Muscle of arm (tissue), 12 donors: ENCODE measurements around the gene IL16. TPM values are rescaled to one million over a fixed set of nuclear protein-coding genes. Genes with fewer than 3 reads are reported as not detected.
A peak's percentile ranks its signal among the peaks of the same experiment; 100 is the strongest.
"Not testable (repeated sequence)": the region's sequence is repeated elsewhere in the genome, so short reads cannot be mapped to it uniquely, and the experiment has no call there.

Source experiments
- DNase-seq: peaks from one replicate; pipeline ENCODE4 v3.0.0-alpha.2; 2013
- polyA plus RNA-seq, 12 donors: library from polyadenylated mRNA; unstranded; fragments of 120-200 nt; gene quantifications; one replicate each; pipeline ENCODE4 v1.2.1, GENCODE V29; 2013; ENCODE audit not compliant: insufficient read length in 12 of 12

The IL16 gene
- polyA plus RNA-seq, 12 donors: 5.5 to 19.8 (median 7.6) TPM; not detected in 1

DNA sequence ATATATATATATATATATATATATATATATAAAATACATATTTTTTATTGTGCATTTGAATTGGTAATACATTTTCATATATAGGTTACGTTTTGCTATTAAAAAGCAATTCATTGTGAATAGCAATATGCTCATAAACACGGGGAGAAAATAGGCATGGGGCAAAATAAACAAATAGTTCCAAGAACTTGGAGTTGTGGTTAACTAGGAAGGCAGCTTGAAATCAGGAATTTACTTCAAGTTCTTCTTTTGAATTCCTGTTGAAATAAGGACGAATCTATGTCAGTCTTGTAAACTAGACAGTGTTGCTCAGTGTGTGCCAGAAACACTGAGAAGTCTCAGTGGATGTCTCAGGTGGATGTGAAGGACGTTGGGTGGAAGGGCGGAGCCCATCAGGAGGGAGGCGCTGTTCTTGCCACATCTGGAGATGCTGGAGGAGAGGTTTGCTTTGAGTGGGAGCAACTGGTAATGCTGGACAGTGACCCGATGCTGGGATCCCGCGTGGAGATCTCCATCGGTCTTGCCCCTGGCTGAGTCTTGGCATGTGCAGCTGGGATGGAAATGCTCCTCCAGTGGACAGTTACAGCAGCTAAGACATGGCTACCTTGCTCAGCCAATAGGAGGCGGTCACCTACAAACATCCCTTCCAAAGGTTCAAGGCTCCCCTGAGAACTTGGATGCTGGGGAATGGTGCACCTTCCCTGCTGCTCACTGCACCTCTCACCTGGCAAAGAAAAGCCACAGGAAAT, 2.5 kb downstream of the IL16 start:
- DNase-seq: no peak

DNA sequence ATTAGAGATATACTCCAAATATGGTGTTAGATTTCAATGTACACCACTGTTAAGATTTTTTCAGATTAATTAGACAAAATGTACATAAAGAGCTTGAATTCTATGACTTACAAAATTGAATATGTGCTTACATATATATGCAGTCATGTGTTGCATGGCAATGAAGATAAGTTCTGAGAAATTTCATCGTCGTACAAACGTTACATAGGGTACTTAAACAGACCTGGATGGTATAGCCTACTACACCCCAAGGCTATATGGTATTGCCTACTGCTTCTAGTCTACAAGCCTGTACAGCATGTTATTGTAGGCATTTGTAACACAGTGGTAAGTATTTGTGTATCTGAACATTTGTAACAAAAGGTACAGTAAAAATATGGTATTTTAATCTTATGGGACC, 9.3 kb downstream of the IL16 start:
- no peak for DNase-seq

DNA sequence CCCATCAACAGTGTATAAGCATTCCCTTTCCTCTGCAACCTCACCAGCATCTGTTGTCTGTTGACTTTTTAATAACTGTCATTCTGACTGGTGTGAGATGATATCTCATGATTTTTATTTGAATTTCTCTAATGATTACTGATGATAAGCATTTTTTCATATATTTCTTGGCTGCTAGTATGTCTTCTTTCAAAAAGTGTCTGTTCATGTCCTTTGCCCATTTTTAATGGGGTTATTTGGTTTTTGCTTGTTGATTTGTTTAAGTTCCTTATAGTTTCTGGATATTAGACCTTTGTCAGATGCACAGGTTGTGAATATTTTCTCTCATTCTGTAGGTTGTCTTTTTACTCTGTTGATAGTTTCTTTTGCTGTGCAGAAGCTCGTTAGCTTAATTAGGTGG, 11.3 kb downstream of the IL16 start:
- DNase-seq: not testable (repeated sequence)

DNA sequence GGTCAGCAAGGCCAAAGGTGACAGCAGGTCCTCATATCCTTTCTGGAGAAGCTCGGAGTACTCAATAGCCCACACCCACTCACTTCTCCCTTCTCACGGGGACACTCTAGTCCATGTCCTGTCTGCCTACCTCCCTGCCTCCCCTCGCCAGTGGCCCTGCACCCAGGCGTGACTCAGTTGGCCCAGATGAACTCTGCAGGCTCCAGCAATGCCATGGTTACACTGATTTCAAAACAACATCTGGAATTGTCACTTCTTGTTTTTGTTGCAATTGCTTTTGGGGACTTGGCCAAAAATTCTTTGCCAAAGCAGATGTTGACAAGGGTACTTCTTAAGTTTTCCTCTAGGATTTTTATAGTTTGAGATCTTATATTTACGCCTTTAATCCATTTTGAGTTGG, 13.0 kb downstream of the IL16 start:
- DNase-seq: no peak

DNA sequence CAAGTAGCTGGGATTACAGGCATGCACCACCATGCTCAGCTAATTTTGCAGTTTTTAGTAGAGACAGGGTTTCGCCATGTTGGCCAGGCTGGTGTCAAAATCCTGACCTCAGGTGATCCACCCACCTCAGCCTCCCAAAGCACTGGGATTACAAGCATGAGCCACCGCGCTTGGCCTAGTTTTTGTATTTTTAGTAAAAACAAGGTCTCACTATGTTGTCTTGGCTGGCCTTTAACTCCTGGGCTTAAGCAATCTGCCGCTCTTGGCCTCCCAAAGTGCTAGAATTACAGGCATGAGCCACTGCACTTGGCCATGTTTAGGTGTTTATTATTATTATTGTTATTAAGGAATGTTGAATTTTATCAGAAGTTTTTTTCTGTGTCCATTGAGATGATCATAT, 14.7 kb downstream of the IL16 start:
- no peak for DNase-seq

DNA sequence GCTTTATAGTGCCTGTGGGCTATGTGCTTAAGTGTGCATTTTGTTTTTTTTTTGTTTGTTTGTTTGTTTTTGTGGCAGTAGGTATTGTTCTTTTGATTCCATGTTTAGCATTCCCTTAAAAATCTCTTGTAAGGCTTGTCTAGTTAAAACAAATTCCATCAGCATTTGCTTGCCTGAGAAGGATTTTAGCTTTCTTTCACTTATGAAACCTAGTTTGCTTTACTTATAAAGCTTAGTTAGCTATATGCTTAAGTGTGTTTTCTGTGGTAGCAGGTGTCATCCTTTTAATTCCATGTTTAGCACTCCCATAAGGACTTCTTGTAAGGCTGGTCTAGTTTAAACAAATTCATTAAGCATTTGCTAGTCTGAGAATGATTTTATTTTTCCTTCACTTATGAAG, 17.3 kb downstream of the IL16 start:
- no peak for DNase-seq

DNA sequence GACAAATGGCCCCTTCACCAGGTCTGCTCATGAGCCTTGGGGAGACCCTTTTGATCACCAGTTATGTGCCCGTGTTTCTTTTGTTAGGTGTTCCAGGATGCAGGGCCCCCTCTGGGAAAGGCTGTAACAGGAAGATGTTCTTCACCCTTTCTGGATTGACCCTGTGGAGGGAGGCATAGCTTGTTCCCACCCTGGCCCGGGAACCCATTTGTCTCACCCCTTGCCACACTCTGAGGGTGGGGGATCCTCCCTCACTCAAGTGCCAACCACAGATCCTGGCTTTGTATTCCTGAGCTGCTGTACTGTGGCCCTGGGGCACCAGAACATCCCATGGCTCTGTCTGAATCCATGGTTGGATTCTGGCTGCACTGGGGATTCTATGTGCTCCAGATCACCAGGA, 18.9 kb downstream of the IL16 start:
- no peak for DNase-seq

DNA sequence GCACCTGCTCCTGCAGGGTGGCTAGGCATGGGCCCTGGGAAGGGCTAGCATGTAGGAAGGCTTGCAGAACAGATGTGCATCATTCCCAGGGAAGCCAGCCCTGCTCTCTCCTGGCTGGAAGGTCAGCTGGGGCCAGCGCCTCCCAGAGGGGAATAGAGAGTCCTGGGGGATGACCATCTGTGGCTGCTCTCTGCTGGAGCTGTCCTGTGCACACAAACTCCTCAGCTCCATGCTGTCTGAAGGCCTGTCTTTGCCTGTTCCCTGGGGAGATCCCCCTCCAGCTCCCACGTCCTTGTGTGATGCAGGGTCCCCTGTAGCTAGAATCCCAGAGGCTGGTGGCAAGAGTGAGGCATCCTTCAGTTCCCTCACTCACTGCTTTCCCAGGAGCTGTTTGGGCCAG, 19.3 kb downstream of the IL16 start:
- DNase-seq: no peak

DNA sequence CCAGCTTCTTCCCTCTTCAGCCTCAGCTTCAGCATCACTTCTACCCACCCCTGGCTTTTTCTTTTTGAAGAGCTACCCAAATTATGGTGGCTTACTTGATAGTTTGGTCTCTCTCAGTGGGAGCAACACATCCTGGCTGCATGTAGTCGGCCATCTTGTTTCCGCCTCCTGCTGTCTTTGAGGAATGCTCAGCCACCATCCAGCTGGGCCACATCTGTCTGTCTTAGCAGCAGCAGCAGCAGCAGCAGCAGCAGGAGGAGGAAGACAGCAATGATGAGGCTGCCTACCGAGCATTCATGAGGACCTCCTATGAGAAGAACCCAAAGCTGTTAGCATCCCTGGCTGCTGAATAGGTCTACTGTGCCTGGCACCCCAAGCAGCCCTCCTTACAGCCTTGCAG, 19.7 kb downstream of the IL16 start:
- DNase-seq: no peak

DNA sequence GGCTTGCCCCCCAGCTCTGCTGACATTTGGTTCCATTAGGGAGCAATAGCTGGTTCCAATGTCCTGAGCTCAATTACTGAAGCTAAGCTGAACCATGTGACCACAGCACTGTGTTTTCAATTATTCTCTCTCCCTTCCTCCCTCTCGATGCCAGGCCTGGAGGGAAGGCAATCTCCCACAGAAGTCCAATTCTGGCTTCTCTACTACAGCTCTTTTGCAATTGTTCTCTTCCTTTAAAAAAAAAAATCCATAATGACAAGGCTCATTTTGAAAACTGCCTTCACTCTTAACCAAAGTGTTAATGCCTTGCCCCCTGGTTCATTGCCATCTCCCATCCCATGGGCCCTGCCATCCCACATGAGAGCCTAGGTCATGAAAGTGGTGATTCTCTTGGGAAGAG, 24.8 kb downstream of the IL16 start:
- DNase-seq: no peak

DNA sequence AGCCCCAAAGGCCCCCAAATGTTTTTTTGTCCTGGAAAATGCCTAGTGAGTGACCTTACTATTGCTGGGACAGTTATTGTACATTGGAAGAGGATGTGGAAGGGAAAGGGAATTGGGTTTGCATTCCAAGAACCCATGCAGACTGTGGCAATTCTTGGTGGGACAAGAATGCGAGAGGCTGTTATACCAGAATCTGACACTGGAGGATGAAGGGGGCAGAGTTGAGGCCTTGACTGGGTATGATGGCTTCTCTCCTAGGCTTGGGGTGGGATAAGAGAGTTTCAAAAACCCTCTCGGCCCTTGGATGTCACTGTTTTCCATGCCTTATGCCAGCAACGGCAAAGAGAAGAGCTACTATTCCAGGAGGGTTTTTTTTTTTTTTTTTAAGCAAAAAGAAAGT, 25.3 kb downstream of the IL16 start:
- no peak for DNase-seq

DNA sequence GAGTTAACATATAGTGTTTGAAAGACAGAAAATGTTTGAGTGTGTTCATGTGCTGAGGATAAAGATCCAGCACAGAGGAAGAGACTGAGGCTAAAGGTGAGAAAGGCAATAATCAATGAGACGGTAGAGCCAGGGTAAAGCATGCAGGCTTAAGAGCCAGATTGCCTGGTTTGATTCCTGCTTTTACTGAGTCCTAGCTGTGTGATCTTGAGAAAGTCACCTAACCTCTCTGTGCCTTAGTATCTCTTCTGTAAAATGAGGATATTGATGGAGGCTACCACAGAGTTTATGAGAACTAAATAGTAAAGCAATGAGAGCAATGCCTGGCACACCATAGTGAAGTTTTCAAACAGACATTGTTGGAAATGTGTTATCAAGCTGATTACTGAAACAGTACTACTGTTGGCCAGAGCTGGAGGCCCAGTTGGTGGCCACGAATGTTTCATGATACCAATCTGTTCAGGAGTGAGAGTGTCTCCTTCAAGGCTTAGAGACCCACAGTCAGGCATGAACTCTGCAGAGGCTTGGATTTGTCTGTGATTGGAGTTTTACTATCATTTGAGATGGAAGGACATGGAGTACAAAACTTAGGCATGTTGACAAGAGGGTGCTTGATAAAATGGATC, 26.8 kb downstream of the IL16 start:
- DNase-seq: no peak

DNA sequence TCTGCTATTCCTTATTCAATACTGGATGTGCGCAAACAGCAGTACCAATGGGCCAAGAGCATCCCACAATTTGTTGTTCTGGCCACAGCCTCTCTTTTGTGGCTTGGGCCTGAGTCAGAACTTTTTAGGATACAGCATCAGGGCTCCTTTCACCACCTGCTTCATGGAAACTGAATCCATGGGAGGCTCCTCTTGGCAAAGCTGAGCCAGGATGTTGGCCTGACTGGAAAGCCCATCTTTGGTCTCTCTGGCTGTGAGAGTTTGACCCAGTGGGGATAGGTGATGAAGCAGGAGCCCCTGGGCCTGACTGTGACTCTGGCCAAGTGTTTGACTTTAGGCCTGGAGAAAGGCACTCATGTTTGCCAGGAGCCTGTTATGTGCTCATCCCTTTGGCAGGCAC, 27.6 kb downstream of the IL16 start:
- DNase-seq: no peak

DNA sequence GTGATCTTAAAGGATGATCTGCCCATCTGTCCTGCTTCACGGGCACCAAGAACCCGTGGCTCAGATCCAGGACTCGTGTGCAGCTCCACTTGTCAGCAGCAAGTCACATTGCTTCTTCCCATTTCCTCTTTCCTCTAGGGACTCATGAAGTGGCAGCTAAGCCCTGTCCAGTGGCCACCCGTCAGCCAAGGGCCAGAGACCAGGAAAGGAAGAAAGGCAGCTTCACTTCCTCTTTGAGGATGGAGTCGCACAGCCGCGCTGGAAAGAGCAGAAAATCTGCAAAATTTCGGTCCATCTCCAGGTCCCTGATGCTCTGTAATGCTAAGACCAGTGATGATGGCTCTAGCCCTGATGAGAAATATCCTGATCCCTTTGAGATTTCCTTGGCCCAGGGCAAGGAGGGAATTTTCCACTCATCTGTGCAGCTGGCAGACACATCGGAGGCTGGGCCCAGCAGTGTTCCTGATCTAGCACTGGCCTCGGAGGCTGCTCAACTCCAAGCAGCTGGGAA, 28.5 kb downstream of the IL16 start:
- peak; percentile 25 for DNase-seq

DNA sequence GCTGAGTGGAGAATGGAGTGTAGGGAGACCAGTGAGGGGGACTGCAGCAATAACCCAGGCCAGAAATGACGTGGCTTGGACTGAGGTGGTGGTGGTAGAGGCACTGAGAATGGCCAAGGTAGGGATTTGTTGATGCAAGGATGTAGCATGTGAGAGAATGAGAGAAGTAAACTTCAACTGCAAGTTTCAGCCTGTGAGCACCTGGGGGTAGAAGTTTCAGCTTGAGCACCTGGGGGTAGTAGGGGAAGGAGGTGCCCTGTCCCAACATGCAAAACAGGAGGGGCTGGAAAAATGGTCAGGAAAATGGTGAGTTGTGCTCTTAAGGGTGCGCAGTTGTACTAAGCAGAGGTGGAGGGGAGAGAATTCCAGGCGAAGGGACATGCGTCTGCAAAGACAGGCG, 31.0 kb downstream of the IL16 start:
- no peak for DNase-seq

DNA sequence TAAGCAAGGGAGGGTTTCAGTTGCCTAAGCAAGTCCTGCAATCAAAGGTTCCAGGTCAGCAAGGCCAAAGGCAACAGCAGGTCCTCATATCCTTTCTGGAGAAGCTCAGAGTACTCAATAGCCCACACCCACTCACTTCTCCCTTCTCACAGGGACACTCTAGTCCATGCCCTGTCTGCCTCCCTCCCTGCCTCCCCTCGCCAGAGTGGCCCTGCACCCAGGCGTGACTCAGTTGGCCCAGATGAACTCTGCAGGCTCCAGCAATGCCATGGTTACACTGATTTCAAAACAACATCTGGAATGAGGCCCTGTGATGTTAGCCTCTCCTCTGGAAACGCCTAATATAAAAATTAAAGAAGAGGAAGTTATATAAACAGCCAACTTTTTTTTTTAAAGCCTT, 32.9 kb downstream of the IL16 start:
- DNase-seq: no peak

DNA sequence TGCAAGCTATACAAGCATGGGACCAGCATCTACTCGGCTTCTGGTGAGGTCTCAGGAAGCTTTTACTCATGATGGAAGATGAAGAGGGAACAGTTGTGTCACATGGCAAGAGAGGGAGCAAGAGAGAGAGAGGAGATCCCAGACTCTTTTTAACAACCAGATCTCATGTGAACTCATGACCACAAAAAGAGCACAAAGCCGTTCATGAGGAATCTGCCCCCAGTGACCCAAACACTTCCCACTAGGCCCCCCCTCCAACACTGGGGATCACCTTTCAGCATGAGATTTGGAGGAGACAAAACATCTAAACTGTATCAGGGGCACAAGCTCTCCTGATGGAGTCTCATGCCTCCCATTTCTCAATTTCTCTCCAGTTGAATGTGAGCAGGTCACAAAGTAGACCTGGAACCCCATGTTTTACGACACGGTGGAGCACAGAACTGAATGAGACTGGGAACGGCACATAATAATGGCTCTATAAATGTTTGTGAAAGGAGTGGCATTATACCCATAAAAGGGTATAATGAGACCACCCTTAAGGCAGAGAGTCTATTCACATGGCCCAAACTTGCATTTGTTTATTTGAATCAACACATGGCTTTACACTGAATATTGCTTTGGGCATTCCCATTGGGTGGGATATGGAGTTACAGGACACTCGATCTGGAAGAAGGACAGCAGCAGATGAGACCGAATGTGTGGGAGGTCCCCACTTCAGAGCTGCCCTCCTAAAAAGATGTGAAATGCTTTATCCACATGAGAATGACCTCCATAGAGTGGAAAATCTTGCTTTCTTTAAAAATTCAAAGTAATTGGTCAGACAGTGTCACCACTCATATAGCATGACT, 38.8 kb downstream of the IL16 start:
- DNase-seq: no peak

DNA sequence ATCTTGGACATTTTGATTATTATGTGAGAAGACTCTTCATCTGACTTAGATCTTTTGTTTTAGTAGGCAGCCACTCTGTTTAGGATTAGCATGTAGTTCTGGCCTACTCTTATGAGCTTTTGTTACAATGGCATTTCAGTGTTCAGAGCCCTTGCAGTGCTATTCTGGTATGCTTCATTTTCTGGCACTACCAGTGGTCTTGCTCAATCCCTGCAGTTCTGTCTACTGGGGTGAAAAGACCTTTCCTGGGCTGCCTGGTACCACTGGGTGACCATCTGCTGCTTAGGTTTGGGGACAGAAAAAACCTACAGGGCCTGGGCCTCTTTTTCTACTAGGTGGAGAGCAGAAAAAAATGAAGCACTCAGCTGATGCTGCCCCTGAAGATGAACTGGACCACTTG, 42.5 kb downstream of the IL16 start:
- DNase-seq: no peak

DNA sequence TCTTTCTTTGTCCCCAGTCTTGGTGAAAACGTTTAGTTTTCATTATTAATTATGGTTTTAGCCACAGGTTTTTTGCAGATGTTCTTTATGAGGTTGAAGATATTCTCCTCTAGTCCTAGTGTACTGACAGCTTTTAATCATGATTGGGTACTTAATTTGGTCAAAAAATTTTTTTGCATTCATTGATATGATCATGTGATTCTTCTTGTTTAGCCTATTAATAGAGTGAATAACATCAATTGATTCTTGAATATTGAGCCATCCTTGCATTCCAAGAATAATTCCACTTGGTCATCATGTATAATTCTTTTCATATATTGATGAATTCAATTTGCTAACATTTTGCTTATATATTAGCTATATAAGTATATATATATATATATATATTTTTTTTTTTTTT, 46.1 kb downstream of the IL16 start:
- DNase-seq: no peak

DNA sequence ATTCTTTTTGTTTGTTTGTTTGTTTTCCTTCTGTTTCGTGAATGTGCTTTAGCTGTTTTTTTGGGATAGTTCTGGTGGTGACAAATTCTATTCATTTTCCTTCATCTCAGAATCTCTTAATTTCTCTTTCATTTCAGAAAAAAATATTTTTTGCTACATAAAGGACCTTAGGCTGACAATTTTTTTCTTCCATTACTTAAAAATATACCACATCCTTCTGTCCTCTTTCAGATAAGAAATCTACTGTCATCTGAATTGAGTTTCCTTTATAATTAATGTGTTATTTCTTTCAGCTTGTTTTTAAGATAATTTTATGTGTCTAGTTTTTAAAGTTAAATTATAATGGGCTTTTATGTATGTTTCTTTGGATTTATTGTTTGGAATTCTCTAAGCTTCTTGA, 47.6 kb downstream of the IL16 start:
- no peak for DNase-seq

DNA sequence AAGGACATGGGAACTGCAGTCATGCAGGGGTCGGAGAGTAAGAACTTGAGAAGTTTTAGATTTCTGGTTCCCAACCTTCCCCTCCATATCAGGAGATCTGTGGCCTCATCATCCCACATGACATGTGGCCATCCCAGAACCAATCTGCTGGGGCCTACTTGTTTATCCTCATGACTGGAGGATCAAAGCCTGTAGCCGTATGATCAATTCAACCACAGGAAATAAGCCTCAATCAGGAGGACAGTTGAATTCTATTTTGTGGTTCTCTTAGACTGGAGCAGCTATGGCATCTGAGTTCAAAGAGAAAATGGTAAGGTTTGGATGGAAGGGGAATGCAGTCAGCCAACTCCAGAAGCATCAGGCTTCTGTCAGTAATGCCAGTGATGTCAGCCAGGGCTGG, 57.2 kb downstream of the IL16 start:
- DNase-seq: no peak

DNA sequence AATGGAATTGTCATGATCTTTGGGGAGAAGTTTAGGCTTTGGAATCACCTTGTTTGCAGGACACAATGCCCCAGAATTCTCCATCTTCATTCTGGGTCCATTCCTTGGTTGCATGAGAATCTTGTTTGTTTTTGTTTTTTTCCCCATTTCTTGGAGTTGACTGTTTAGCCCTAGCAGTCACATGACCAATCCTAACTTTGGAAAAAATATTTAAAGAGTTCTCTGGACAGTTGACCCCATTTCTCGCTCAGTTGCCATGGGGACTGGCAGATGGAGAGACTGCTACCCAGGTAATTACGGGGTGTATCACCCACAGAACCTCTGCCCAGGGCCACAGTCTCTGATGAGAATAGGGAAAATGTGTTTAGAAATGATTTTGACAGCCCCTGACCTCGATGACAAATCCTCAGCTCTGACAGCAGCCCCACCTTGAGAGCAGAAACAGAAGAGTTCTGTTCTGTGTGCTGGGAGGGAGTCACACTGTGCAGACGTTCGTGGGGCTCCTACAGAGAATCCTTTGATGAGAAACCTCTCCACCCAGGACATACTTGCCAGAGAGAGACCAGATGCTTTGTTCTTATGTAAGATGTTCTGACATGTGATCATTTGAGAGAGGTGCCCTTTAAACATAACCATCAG, 57.7 kb downstream of the IL16 start:
- no peak for DNase-seq
